ENCODE results near the gene DMC1. TPM values are rescaled to one million over a fixed set of nuclear protein-coding genes. Genes with fewer than 3 reads are reported as not detected.

Gene DMC1
- total and polyA plus RNA-seq, 9 donors, result 0.82 to 12.2 (median 2.1) TPM

DNA sequence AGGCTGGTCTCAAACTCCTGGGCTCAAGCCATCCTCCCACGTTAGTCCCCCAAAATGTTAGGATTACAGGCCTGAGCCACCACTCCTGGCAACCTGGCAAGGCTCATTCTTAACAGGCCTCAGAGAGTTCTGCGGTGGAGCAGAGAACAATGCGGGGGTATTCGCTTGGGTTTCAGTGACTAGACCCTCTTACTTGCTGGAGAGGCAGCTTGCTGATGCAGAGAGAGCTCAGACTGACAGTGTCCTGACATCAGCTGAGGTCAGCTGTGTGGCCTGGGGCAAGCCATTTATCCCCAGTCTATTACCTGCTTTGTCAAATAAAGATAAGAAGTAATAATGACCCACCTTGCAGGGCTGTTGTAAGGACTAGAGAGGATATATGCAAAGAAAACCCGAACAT, 40.3 kb upstream of the DMC1 start:
- WGBS, 3 donors, result 91 to 97% (median 95%) methylated on average over 5 of the region's 5 CpGs
- H3K27ac ChIP-seq, result no peak overlapping the region
- TF ChIP-seq, protein P1, sequence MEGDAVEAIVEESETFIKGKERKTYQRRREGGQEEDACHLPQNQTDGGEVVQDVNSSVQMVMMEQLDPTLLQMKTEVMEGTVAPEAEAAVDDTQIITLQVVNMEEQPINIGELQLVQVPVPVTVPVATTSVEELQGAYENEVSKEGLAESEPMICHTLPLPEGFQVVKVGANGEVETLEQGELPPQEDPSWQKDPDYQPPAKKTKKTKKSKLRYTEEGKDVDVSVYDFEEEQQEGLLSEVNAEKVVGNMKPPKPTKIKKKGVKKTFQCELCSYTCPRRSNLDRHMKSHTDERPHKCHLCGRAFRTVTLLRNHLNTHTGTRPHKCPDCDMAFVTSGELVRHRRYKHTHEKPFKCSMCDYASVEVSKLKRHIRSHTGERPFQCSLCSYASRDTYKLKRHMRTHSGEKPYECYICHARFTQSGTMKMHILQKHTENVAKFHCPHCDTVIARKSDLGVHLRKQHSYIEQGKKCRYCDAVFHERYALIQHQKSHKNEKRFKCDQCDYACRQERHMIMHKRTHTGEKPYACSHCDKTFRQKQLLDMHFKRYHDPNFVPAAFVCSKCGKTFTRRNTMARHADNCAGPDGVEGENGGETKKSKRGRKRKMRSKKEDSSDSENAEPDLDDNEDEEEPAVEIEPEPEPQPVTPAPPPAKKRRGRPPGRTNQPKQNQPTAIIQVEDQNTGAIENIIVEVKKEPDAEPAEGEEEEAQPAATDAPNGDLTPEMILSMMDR (IDR thresholded peaks at IDR 0.05), result no peak
- no peak for TF ChIP-seq EP300 (IDR thresholded peaks at IDR 0.05)
- TF ChIP-seq POLR2A (IDR thresholded peaks at IDR 0.05), result no peak
- no peak for DNase-seq
- no peaks in the 10 kb centered on the region for H3K4me1 ChIP-seq (ENCODE audit: insufficient read depth)
- no peaks in the 10 kb centered on the region for H3K36me3 ChIP-seq
- H3K9me3 ChIP-seq, result no peaks in the 10 kb centered on the region
- intact Hi-C loops (cut with DNase I), result loop anchor here in 1 of 4 donors (1.0 kb wide), 1 partner anchor 18 kb away; no protein-coding TSS in a partner anchor
- no peak overlapping the region for H3K4me3 ChIP-seq
- H3K27me3 ChIP-seq, result no peaks in the 10 kb centered on the region

DNA sequence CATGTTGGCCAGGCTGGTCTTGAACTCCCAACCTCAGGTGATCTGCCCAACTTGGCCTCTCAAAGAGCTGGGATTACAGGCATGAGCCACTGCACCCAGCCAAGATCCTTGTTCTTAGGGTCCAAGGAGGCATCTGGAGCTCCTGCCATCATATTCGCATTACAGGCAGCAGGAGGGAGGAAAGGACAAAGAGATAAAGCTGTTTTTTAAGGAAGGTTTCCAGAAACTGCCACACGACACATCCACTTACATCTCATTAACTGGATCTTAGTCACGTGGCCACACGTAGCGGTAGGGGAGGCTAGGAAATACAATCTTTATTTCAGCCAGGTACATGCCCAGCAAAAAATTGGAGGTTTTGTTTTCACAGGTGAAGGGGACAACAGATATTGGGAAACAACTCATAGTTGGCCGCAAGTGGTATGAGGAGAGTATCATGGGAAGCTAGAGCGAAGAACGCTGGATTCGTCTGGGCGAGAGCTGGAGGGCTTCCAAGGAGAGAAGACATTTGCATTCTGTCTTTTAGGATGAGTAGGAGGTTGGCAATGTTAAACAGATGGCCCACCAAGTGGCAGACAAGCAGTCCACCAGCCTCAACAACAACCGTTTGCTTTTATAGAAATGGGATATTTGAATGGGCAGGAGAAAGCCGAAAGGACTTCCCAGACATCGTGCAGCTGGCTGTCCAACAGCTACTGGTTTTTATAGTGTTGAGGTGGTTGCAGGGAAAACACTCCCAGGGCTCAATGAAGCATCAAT, 39.2 kb upstream of the DMC1 start:
- DNase-seq, result no peak
- Histone ChIP-seq H3K9me3 (no peaks in the 10 kb centered on the region), H3K36me3 (no peaks in the 10 kb centered on the region), H3K27ac (no peak overlapping the region), H3K4me3 (no peak overlapping the region), H3K27me3 (no peaks in the 10 kb centered on the region), H3K4me1 (ENCODE audit: insufficient read depth) (no peaks in the 10 kb centered on the region)
- 84 to 90% (median 87%) methylated on average over 13 of the region's 13 CpGs for WGBS, 3 donors
- intact Hi-C loops (cut with DNase I), result no loop called here
- TF ChIP-seq POLR2A (IDR thresholded peaks at IDR 0.05) (no peak), EP300 (IDR thresholded peaks at IDR 0.05) (no peak)
- TF ChIP-seq, protein P1 (IDR thresholded peaks at IDR 0.05), result no peak

DNA sequence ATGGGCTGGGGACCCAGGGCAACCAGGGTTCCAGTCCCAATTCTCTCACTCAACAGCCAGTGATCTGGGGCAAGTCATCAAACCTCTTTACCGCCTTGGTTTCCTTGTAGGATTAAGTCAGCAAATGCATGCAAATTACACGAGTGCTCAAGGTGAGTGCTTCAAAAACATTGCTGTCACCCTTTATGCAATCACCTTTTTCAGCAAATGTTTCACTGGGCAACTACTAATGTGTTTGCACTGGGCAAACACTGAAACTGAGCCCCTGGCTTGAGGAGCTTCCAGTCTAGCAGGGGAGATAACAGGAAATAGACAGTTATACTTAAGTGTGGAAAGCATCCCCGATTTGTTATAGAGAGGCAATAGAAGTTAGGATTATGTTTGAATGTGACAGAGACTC, 37.7 kb upstream of the DMC1 start:
- Histone ChIP-seq H3K27me3 (no peaks in the 10 kb centered on the region), H3K27ac (no peak overlapping the region), H3K9me3 (no peaks in the 10 kb centered on the region), H3K36me3 (no peaks in the 10 kb centered on the region), H3K4me1 (ENCODE audit: insufficient read depth) (no peaks in the 10 kb centered on the region), H3K4me3 (no peak overlapping the region)
- intact Hi-C loops (cut with DNase I), result no loop called here
- no peak for TF ChIP-seq POLR2A (IDR thresholded peaks at IDR 0.05)
- TF ChIP-seq, protein P1 (IDR thresholded peaks at IDR 0.05), result no peak
- no peak for TF ChIP-seq EP300 (IDR thresholded peaks at IDR 0.05)
- 94 to 95% (median 95%) methylated on average over 3 of the region's 3 CpGs for WGBS, 3 donors
- no peak for DNase-seq

DNA sequence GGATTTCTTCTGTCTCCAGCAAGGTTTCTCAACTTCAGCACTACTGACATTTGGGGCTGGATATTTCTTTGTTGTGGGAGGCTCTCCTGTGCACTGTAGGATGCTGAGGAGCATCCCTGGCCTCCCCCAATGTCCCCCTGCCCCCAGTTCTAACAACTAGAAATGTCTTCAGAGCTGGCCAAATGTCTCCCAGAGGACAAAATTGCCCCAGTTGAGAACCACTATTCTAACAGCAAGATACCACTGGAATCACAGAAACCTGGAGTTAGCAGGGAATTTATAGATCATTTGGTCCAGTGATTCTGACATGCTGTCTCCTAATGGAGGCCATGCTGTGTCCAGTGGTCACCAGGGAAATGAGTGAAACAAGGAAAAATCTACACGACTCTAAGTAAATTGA, 32.2 kb upstream of the DMC1 start:
- Histone ChIP-seq H3K4me1 (ENCODE audit: insufficient read depth) (no peaks in the 10 kb centered on the region), H3K27ac (no peak overlapping the region), H3K4me3 (no peak overlapping the region), H3K9me3 (no peaks in the 10 kb centered on the region), H3K36me3 (no peaks in the 10 kb centered on the region), H3K27me3 (no peaks in the 10 kb centered on the region)
- WGBS, 3 donors, result 84 to 90% (median 87%) methylated on average over 1 of the region's 1 CpG
- no peak for DNase-seq
- intact Hi-C loops (cut with DNase I), result no loop called here
- TF ChIP-seq EP300 (IDR thresholded peaks at IDR 0.05), result no peak
- no peak for TF ChIP-seq POLR2A (IDR thresholded peaks at IDR 0.05)
- TF ChIP-seq, protein P1 (IDR thresholded peaks at IDR 0.05), result no peak

Data from ovary (tissue), 9 donors.